ENCODE results near the gene MGLL. TPM values are rescaled to one million over a fixed set of nuclear protein-coding genes. Genes with fewer than 3 reads are reported as not detected.

MGLL gene
- total RNA-seq, 1 donor from 2014 or later = 27.3 TPM

DNA sequence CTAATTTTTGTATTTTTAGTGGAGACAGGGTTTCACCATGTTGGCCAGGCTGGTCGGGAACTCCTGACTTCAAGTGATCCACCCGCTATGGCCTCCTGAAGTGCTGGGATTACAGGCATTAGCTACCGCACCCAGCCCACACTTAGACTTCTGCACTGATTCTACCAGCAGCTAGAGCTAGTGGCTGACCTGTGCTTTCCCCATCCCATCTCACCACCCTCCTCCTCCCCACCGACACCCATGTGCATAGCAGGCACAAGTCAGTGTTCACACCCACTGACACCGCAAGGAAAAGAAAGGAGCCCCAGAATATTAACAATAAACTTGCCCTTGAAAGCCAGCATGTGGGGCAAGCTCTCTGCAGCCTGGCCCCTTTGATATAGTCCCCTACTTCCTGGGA is 160.7 kb downstream of the MGLL start:
- H3K9ac ChIP-seq (ENCODE audit: low read length) = no peak overlapping the region
- no peak overlapping the region for H2AFZ ChIP-seq (ENCODE audit: low read depth, low read length)
- Mint-ChIP-seq H3K36me3 (ENCODE audit: low read depth, unreplicated experiment) (peaks cover 2% of the 10 kb centered on the region), H3K4me1 (ENCODE audit: low read depth, unreplicated experiment) (peaks cover 1% of the 10 kb centered on the region), H3K4me3 (ENCODE audit: unreplicated experiment) (no peak overlapping the region), H3K27me3 (ENCODE audit: low read depth, unreplicated experiment) (peaks cover 2% of the 10 kb centered on the region), H3K9me3 (ENCODE audit: unreplicated experiment) (no peaks in the 10 kb centered on the region), H3K27ac (ENCODE audit: unreplicated experiment) (no peak overlapping the region)
- H3K79me2 ChIP-seq (ENCODE audit: insufficient read depth, low read length) = no peaks in the 10 kb centered on the region
- no peak overlapping the region for H3K4me2 ChIP-seq (ENCODE audit: low read length)
- H3K4me1 ChIP-seq (ENCODE audit: insufficient read depth, low read length) = no peaks in the 10 kb centered on the region
- DNase-seq (ENCODE audit: low read depth) = no peak
- H3K27me3 ChIP-seq (ENCODE audit: insufficient read depth, low read length) = no peaks in the 10 kb centered on the region
- no peak overlapping the region for H3K4me3 ChIP-seq (ENCODE audit: insufficient read depth, low read depth, low read length)
- no peaks in the 10 kb centered on the region for H4K20me1 ChIP-seq (ENCODE audit: insufficient read depth, low read length)
- no peaks in the 10 kb centered on the region for H3K36me3 ChIP-seq (ENCODE audit: insufficient read depth, low read length)
- TF ChIP-seq, protein P1, sequence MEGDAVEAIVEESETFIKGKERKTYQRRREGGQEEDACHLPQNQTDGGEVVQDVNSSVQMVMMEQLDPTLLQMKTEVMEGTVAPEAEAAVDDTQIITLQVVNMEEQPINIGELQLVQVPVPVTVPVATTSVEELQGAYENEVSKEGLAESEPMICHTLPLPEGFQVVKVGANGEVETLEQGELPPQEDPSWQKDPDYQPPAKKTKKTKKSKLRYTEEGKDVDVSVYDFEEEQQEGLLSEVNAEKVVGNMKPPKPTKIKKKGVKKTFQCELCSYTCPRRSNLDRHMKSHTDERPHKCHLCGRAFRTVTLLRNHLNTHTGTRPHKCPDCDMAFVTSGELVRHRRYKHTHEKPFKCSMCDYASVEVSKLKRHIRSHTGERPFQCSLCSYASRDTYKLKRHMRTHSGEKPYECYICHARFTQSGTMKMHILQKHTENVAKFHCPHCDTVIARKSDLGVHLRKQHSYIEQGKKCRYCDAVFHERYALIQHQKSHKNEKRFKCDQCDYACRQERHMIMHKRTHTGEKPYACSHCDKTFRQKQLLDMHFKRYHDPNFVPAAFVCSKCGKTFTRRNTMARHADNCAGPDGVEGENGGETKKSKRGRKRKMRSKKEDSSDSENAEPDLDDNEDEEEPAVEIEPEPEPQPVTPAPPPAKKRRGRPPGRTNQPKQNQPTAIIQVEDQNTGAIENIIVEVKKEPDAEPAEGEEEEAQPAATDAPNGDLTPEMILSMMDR (IDR thresholded peaks at IDR 0.05; ENCODE audit: insufficient read depth, low read depth, low read length) = no peak
- no peak for TF ChIP-seq EZH2 (IDR thresholded peaks at IDR 0.05; ENCODE audit: insufficient read depth, low read length)
- FAIRE-seq = no peak
- no peak overlapping the region for H3K27ac ChIP-seq (ENCODE audit: low read depth, low read length)
- H3K9me3 ChIP-seq (ENCODE audit: insufficient read depth, low read depth, low read length) = no peaks in the 10 kb centered on the region

DNA sequence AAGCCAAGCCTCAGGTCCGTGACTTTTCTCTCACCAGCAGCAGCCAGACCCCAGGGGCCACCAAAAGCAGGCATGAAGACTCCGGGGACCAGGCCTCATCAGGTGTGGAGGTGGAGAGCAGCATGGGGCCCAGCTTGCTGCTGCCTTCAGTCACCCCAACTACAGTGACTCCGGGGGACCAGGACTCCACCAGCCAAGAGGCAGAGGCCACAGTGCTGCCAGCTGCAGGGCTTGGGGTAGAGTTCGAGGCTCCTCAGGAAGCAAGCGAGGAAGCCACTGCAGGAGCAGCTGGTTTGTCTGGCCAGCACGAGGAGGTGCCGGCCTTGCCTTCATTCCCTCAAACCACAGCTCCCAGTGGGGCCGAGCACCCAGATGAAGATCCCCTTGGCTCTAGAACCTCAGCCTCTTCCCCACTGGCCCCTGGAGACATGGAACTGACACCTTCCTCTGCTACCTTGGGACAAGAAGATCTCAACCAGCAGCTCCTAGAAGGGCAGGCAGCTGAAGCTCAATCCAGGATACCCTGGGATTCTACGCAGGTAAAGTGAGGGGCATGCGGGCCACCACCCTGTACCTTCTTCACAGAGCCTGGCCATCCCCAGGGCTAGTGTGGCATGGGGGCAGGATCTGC is 161.6 kb downstream of the MGLL start:
- no peak overlapping the region for H3K9ac ChIP-seq (ENCODE audit: low read length)
- Mint-ChIP-seq H3K36me3 (ENCODE audit: low read depth, unreplicated experiment) (peaks cover 2% of the 10 kb centered on the region), H3K4me1 (ENCODE audit: low read depth, unreplicated experiment) (peaks cover 5% of the 10 kb centered on the region), H3K27me3 (ENCODE audit: low read depth, unreplicated experiment) (peaks cover 2% of the 10 kb centered on the region), H3K27ac (ENCODE audit: unreplicated experiment) (no peak overlapping the region), H3K4me3 (ENCODE audit: unreplicated experiment) (no peak overlapping the region), H3K9me3 (ENCODE audit: unreplicated experiment) (no peaks in the 10 kb centered on the region)
- no peak for DNase-seq (ENCODE audit: low read depth)
- no peaks in the 10 kb centered on the region for H3K79me2 ChIP-seq (ENCODE audit: insufficient read depth, low read length)
- no peaks in the 10 kb centered on the region for H3K9me3 ChIP-seq (ENCODE audit: insufficient read depth, low read depth, low read length)
- no peaks in the 10 kb centered on the region for H4K20me1 ChIP-seq (ENCODE audit: insufficient read depth, low read length)
- TF ChIP-seq, protein P1 (IDR thresholded peaks at IDR 0.05; ENCODE audit: insufficient read depth, low read depth, low read length) = no peak
- no peak for TF ChIP-seq EZH2 (IDR thresholded peaks at IDR 0.05; ENCODE audit: insufficient read depth, low read length)
- no peak overlapping the region for H2AFZ ChIP-seq (ENCODE audit: low read depth, low read length)
- H3K4me2 ChIP-seq (ENCODE audit: low read length) = no peak overlapping the region
- no peak for FAIRE-seq
- H3K27ac ChIP-seq (ENCODE audit: low read depth, low read length) = no peak overlapping the region
- no peaks in the 10 kb centered on the region for H3K27me3 ChIP-seq (ENCODE audit: insufficient read depth, low read length)
- H3K4me3 ChIP-seq (ENCODE audit: insufficient read depth, low read depth, low read length) = no peak overlapping the region
- H3K4me1 ChIP-seq (ENCODE audit: insufficient read depth, low read length) = peaks cover 1% of the 10 kb centered on the region
- no peaks in the 10 kb centered on the region for H3K36me3 ChIP-seq (ENCODE audit: insufficient read depth, low read length)

DNA sequence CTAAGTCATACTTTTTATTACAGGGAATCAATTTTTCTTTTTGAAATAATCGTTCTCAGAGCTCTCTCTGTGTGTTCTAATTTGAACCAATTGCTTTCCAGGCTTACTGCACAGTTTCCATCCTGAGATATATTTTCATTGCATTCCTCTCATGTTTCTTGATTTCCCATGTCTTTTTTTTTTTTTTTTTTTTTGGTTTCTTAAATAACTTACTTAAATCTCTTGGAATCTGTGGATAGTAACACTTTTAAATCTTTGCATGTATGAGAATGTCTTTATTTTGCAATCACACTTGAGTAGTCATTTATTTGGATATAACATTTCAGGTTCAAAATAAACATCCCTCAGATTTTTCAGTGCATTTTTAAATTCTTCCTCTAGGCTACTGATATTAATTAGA is 164.1 kb downstream of the MGLL start:
- Mint-ChIP-seq H3K9me3 (ENCODE audit: unreplicated experiment) (no peaks in the 10 kb centered on the region), H3K27me3 (ENCODE audit: low read depth, unreplicated experiment) (peaks cover 2% of the 10 kb centered on the region), H3K27ac (ENCODE audit: unreplicated experiment) (no peak overlapping the region), H3K36me3 (ENCODE audit: low read depth, unreplicated experiment) (no peaks in the 10 kb centered on the region), H3K4me1 (ENCODE audit: low read depth, unreplicated experiment) (peaks cover 15% of the 10 kb centered on the region), H3K4me3 (ENCODE audit: unreplicated experiment) (no peak overlapping the region)
- H2AFZ ChIP-seq (ENCODE audit: low read depth, low read length) = no peak overlapping the region
- H3K4me3 ChIP-seq (ENCODE audit: insufficient read depth, low read depth, low read length) = no peak overlapping the region
- no peaks in the 10 kb centered on the region for H3K36me3 ChIP-seq (ENCODE audit: insufficient read depth, low read length)
- H3K27ac ChIP-seq (ENCODE audit: low read depth, low read length) = no peak overlapping the region
- H3K27me3 ChIP-seq (ENCODE audit: insufficient read depth, low read length) = no peaks in the 10 kb centered on the region
- no peaks in the 10 kb centered on the region for H3K79me2 ChIP-seq (ENCODE audit: insufficient read depth, low read length)
- DNase-seq (ENCODE audit: low read depth) (no peak), FAIRE-seq (no peak)
- no peaks in the 10 kb centered on the region for H3K9me3 ChIP-seq (ENCODE audit: insufficient read depth, low read depth, low read length)
- H3K9ac ChIP-seq (ENCODE audit: low read length) = no peak overlapping the region
- H3K4me1 ChIP-seq (ENCODE audit: insufficient read depth, low read length) = peaks cover 5% of the 10 kb centered on the region
- TF ChIP-seq, protein P1 (IDR thresholded peaks at IDR 0.05; ENCODE audit: insufficient read depth, low read depth, low read length) = no peak
- TF ChIP-seq EZH2 (IDR thresholded peaks at IDR 0.05; ENCODE audit: insufficient read depth, low read length) = no peak
- no peak overlapping the region for H3K4me2 ChIP-seq (ENCODE audit: low read length)
- H4K20me1 ChIP-seq (ENCODE audit: insufficient read depth, low read length) = no peaks in the 10 kb centered on the region
